Right ventricle myocardium inferior (tissue), 1 donor: ENCODE measurements around the gene MAP2K3. TPM values are rescaled to one million over a fixed set of nuclear protein-coding genes. Genes with fewer than 3 reads are reported as not detected.
"Not testable (repeated sequence)": the region's sequence is repeated elsewhere in the genome, so short reads cannot be mapped to it uniquely, and the experiment has no call there.

Source experiments
- ATAC-seq: fragments of 200-7000 bp; cut with Tn5 transposase; one replicate; pipeline ENCODE4 v1.9.1; 2020; ENCODE audit warnings: mild to moderate bottlenecking, moderate library complexity
- DNase-seq: peaks from one replicate; pipeline ENCODE4 v3.0.0; 2021; ENCODE audit errors: missing footprints
- intact Hi-C: fragments of 100-400 bp; cut with DNase I; formaldehyde crosslinking; loops from one replicate; pipeline ENCODE4 v1.11.0; 2022
- total RNA-seq: library from RNA; stranded (reverse); fragmentation: NEBNext Ultra II Directional; extraction: Animal tissue kit (Norgen Biotek cat#: 25700); gene quantifications from one replicate; pipeline ENCODE4 v1.2.1, GENCODE V29; 2021
- donor health status: DM: no; HTN: yes; CAD: no; lungs with severe emphysema.

The MAP2K3 gene
- total RNA-seq, 1 donor from 2014 or later, result 37.7 TPM

DNA sequence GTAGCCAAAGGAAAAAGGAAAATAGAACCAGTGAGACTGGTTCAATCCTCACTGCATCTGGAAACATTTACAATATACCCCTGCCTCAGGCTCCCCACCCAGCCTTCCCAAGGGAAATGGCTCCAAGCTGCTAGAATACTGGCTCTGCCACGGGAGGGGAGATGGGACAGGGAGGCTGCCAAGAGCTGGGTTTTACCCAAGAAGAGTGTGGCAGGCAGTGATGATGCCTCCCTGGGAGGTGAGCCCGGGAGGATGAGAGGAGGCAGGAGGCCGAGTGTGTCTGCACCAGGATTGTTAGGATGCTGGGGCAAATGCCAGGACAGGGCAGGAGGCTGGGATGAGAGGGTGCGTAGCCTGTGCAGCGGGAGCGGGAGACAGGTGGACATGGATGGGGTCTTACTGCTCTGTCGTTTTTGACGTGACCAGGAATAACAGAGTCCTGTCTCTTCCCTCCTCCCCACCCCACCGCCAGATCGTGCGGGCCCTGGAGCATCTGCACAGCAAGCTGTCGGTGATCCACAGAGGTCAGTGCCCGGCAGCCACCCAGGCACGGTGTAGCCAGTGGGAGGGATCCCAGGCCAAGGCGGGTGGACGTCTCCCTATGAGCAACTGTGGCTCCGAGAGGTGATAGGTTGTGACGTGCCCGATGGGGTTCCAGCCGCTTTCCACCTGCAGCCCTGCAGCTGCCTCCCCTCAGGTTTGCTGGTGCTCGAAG is 18.4 kb downstream of the MAP2K3 start:
- DNase-seq (no peak), ATAC-seq (no peak)
- intact Hi-C loops, result no loop called here

DNA sequence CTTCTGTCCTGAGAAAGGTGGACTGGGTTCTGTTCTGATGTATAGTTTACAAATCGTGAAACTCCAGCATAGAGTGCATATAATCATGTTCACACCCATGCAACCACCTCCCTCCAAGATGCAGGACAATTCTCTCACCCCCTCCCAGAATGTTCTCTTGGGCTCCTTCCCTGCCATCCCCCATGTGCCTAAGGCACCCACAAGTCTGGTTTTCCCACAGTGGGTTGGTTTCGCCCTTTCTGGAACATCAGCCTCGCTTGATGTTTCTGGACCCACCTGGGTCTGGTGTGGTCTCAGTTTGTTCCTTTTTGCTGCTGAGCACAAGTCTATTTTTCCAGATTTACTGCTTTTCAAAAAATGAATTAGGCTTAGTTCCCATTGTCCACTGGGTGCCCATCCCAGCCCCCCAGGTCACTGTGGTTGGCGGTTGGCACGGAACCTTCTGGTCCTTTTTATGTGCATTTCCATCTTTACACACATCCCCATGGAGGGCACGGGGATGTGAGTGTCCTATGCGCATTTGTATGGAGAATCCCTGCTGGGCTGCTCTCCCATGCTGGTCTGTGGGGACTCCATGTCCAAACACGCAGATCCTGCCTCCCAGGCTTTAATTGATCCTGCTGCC is 19.0 kb downstream of the MAP2K3 start:
- intact Hi-C loops, result no loop called here
- DNase-seq, result no peak

DNA sequence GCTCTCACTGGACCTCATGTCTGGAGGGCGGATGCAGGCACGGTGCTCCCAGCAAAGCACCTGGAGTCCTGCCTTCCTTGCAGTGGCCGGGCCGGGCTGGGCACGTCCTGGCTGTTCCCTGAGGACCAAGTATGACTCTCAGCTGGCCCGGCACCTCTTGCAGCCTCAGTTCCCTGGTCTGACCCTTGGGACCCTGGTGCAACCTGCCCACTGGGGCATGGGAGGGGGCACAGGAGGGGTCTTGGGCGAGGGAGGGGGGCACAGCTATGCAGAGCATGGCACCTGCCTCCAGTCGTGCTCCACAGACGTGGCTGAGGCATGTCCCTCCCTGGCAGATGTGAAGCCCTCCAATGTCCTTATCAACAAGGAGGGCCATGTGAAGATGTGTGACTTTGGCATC is 19.6 kb downstream of the MAP2K3 start:
- ATAC-seq (no peak), DNase-seq (no peak)
- intact Hi-C loops, result no loop called here

More for the DNA sequence above, 19.0 kb downstream of the MAP2K3 start:
- no peak for ATAC-seq

DNA sequence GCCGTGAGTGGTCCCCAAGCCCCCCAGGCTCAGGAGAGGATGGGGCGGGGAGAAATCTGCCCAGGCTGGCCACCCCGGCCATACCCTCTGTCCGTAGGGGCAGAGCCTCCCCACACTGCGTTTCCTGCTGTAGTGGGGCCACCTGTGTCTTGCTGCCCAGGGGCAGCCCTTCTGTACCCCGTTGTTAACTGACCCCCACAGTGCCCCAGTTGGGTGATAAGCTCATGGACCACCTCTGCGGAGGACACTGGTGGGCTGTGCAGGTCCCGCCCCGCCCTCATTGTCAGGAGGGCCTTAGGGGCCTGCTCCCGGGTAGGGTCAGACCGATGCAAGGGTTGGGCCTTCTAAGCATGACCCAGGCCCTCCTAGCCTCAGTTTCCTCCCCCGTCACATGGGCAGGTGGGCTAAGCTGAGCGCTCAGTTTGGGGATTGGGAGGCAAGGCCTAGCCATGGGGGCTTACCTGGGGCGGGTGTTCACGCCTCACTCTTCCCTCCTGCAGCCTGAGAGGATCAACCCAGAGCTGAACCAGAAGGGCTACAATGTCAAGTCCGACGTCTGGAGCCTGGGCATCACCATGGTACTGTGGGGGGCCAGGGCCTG is 20.1 kb downstream of the MAP2K3 start:
- intact Hi-C loops, ATAC-seq, DNase-seq: not testable (repeated sequence)

DNA sequence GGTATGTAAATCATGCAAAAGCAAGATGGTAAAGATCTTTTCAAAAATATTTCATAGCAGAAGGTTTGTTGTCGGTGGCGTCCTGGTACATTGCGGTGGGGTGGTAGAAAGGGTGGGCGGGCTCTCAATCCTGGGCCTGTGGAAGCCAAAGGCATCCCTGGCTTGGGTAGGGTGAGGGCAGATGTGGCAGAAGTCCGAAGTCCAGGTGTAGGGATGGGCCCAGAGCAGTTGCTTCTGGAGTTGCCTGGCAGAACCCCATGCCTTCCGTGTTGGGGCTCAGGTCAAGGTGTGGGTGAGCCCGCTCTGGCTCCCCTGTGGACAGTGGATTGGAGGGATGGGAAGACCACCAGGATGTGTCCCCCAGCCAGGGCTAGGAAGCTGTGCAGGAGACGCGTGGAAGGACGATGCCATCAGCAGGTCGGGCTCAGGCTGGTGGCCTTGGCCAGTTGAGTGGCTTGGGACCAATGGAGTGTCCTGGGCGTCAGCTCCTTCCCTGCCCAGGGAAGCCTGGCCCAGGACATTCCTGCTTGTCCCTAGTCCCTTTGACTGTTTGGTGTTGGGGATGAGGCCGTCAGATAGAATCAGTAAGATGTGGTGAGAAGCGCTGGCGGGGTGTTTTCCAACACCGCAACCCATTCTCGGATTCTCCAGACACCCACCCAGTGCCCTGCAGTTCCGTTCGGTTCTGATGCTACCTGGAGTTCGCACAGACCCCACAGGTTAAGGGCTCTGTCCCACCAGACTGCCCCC is 21.1 kb downstream of the MAP2K3 start:
- intact Hi-C loops, DNase-seq, ATAC-seq: not testable (repeated sequence)

DNA sequence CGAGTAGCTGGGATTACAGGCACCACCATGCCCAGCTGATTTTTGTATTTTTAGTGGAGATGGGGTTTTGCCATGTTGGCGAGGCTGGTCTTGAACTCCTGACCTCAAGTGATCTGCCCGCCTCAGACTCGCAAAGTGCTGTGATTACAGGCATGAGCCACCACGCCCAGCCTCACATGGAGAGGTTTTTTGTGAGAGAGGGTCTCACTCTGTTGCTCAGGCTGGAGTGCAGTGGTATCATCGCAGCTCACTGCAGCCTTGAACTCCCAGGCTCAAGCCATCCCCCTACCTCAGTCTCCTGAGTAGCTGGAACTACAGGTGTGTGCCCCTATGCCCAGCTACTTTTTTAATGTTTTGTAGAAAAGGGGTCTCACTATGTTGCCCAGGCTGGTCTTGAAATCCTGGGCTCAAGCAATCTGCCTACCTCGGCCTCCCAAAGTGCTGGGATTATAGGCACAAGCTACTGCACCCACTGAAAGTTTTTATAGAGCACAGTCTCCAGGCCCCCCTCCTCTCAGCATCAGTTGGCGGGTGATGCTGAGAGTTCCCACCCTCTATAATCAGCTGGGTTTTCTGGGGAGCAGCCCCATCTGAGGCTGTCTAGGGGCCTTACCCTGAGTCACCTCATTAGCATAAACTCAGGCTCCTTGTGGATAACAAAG is 22.2 kb downstream of the MAP2K3 start:
- ATAC-seq, intact Hi-C loops, DNase-seq: not testable (repeated sequence)

DNA sequence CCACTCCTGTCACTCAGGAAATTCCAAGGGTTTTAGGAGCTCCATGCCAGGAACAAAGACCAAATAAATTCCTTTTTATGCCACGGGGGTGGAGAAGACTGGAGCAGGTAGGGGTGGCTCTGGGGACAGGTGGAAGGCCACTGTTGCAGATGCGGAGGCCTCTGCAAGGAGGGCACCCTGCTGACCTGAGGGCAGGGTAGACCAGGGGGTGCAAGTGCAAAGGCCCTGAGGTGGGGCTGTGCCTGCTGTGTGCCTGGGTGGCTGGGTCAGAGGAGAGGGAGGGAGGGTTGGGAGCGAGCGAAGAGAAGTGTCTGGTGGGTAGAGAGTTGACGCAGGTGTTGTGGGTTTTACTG is 22.7 kb downstream of the MAP2K3 start:
- DNase-seq, intact Hi-C loops: not testable (repeated sequence)

DNA sequence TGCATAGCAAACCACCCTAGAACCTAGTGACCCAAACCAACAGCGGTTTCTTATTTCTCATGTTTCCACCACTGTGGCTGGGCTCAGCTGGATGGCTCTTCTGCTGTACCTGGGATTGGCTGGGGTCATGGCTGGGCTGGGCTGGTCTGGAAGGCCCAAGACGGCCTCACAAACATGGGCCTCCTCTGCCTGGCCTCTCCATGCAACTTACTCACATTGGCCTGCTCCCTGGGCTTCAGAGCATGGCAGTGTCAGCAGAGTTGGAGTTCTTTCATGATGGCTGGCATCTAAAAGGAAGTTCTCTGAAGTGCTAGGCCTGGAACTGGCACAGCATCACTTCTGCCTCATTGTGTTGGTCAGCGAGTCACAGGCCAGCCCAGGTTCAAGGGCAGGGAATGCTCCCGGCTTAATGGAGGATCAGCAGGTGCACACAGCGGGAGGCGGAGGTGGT is 24.4 kb downstream of the MAP2K3 start:
- intact Hi-C loops, DNase-seq, ATAC-seq: not testable (repeated sequence)

More for the DNA sequence above, 22.7 kb downstream of the MAP2K3 start:
- not testable (repeated sequence) for ATAC-seq

DNA sequence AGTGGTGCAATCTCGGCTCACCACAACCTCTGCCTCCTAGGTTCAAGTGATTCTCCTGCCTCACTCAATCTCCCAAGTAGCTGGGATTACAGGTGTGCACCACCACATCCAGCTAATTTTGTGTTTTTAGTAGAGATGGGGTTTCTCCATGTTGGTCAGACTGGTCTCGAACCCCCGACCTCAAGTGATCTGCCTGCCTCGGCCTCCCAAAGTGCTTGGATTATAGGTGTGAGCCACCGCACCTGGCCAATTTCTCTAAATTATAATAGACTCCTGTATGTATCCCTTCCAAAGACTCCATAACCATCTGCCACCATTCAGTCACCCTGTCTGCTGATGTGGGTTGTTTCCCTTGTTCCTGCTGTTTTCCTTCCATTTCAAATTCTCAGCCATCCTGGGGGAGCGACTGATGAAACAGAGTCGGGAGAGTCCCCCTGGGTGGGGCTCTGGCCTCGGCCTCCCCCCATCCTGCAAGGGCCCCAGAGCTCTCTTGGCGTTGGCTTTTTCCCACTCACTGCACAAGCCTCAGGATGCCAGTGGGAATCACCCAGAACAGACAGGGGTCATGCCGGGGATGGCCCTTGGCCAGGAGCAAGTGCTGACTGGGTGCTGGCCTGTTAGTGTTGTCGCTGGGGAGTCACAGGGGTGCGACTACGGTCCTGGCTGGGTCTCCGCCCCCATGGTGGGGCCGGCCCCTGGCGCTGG is 25.7 kb downstream of the MAP2K3 start:
- not testable (repeated sequence) for DNase-seq
- intact Hi-C loops, result loop anchor here (10.0 kb wide), 2 partner anchors 145 to 205 kb away; no protein-coding TSS in a partner anchor
- ATAC-seq, result peak; percentile 7

DNA sequence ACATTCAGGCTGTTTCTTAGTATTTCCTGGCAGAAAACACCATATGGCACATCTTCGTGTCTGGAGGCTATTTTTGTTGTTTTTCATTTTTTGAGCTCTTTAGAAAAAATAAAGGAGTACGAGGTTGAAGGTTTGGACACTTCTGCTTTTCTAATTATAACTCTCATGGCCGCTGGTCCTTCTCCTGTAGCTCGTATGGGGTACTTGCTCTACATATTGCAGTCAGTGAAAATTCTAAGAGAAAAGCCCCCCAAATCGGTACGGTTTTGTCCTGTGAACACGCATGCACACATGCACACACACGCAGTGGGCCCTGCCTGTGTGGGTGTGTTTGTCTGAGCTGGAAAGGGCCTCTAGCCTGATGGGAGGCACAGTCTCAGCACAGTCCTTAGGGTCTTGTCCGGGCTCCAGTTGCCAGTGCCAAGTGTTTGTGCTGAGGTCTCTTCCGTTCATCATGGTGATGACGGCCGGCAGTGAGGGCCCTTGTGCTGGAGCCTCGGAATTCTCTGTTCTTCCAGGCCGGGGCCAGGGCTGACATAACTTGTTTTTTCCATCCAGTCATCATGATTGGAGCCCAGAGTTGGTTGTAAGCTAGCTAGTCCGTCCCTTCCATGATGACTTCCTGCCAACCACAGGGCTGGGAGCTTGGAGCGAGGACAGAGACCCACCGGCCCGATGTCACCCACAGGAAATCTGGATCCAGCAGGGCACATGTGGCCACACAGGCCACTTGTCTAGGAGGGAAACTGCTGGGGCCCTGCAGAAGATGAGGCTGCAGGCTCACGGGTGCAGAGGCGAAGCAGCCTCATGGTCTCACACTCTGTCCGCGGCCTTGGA is 26.5 kb downstream of the MAP2K3 start:
- peak; percentile 92 for ATAC-seq
- intact Hi-C loops, result loop anchor here (10.0 kb wide), 2 partner anchors 144 to 204 kb away; no protein-coding TSS in a partner anchor
- not testable (repeated sequence) for DNase-seq

DNA sequence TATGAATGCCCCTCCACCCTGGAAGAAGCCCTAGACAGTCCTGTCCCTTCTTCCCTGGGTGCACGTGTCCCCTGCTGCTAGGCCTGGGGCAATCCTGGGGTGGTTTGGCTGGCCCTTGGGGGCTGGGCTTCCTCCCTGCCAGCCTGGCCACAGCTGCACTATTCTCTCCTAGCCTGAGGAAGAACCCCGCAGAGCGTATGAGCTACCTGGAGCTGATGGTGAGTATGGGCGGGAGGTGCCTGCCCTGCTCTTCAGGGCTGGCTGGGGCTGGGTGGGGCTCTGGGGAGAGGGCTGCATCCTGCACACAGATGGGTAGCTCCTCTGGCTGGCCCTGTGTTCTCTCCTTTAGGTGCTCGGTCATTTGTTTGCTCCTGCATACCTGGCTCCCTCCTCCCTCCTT is 28.8 kb downstream of the MAP2K3 start:
- DNase-seq, result no peak
- intact Hi-C loops, result loop anchor here (10.0 kb wide), 2 partner anchors 141 to 201 kb away; no protein-coding TSS in a partner anchor
- ATAC-seq, result no peak

DNA sequence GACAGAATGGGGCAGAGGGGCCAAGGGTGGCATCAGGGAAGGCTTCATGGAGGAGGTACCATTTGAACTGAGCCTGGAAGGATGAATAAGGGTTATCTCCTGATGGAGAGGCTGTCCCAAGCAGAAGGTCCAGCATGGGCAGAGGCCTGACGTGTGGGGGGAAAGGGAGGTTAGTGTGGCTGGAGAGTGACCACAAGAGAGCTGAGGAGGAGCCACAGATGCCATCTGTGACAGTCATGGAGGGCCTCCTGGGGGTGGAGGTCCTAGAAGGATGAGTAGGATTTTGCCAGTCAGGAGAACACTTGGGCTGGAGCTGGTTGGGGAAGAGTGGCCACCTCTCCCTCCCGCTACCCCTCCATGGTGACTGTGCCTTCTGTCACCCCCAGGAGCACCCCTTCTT is 29.2 kb downstream of the MAP2K3 start:
- intact Hi-C loops, result loop anchor here (10.0 kb wide), 2 partner anchors 141 to 201 kb away; no protein-coding TSS in a partner anchor
- DNase-seq, ATAC-seq: not testable (repeated sequence)

DNA sequence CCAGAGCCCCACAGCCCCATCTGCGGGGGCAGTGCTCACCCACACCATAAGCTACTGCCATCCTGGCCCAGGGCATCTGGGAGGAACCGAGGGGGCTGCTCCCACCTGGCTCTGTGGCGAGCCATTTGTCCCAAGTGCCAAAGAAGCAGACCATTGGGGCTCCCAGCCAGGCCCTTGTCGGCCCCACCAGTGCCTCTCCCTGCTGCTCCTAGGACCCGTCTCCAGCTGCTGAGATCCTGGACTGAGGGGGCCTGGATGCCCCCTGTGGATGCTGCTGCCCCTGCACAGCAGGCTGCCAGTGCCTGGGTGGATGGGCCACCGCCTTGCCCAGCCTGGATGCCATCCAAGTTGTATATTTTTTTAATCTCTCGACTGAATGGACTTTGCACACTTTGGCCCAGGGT is 29.8 kb downstream of the MAP2K3 start:
- not testable (repeated sequence) for DNase-seq, ATAC-seq
- intact Hi-C loops, result loop anchor here (10.0 kb wide), 2 partner anchors 141 to 201 kb away; no protein-coding TSS in a partner anchor

DNA sequence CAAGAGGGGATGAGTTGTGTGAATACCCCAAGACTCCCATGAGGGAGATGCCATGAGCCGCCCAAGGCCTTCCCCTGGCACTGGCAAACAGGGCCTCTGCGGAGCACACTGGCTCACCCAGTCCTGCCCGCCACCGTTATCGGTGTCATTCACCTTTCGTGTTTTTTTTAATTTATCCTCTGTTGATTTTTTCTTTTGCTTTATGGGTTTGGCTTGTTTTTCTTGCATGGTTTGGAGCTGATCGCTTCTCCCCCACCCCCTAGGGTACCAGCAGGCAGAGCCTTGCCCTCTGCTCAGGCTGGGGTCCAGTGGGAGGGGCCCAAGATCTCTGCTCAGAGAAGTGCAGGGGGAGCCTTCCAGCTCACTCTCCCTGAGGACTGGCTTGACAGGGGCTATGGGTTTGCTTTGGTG is 30.2 kb downstream of the MAP2K3 start:
- ATAC-seq, DNase-seq: not testable (repeated sequence)
- intact Hi-C loops, result loop anchor here (10.0 kb wide), 2 partner anchors 140 to 200 kb away; no protein-coding TSS in a partner anchor

DNA sequence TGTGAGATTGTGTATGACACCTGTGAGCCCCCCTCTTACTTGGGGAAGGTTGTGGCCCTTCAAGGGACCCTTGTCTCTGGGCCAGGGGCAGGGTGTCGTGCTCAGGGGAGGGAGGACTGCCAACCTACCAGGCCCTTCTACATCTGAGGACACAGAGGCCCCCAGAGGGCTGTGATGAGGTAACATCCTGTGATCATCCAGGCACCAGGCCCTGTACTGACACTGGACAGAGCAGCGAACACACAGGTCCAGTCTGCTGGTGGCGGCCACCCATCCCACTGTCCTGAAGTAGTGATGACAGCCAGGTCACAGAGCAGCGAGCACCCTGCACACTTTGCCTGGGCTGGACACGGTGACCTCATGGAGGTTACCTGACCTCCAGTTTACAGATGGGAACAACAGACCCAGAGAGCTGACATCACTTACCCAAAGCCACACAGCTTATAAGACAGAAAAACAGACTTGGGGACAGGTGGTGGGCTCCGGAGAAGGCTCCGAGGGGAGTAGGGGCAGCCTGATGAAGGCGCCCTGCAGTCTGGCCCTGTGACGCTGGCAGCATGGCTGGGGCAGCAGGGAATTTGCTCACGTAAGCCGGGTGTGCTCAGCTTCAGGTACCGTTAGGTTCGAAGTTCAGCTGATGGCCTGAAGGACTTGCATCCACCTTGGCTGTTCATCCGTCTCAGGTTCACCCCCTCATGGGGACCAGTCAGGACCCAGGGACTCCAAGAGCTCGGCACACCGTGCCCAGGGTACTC is 30.9 kb downstream of the MAP2K3 start:
- intact Hi-C loops, result loop anchor here (10.0 kb wide), 2 partner anchors 139 to 199 kb away; no protein-coding TSS in a partner anchor
- peak; percentile 37 for DNase-seq
- not testable (repeated sequence) for ATAC-seq
